Endothelial cell of umbilical vein (primary cell): ENCODE data around the gene KSR1. TPM values are rescaled to one million over a fixed set of nuclear protein-coding genes. Genes with fewer than 3 reads are reported as not detected.

ENCODE experiments used
- BruUV-seq: library from RNA; stranded (reverse); fragments of 400-500 nt; replicated peaks from 2 replicates; lab custom pipeline; 2021; lab: Mats Ljungman, UMichigan
- CTCF ChIA-PET: fragments of 300-600, 350-600 bp; sonication (Branson Sonifier 250); formaldehyde crosslinking; loops from one replicate; lab custom pipeline; 2021; ENCODE audit warnings: antibody characterized with exemption, inconsistent platforms; lab: Charles Lee
- POLR2A ChIA-PET: fragments of 300-600, 350-600 bp; sonication (Branson Sonifier 250); formaldehyde crosslinking; loops from one replicate; lab custom pipeline; 2021; ENCODE audit warnings: antibody characterized with exemption, inconsistent platforms; lab: Charles Lee
- DNase-seq: peaks from one replicate; pipeline ENCODE4 v3.0.0-alpha.2; 2011; ENCODE audit warnings: low read depth, low spot score
- FAIRE-seq: peaks from 2 replicates; lab custom pipeline; 2011; peaks lifted over from hg19 to GRCh38; lab: Jason Lieb, UNC
- H2AFZ ChIP-seq: 2 replicates; pipeline ENCODE4 v1.6.0; 2012; ENCODE audit warnings: low read depth, low read length, control low read depth, inconsistent platforms
- H3K27ac ChIP-seq: 2 replicates; pipeline ENCODE4 v1.5.1; 2011; ENCODE audit warnings: low read depth, mild to moderate bottlenecking, control low read depth, low read length, moderate library complexity; ENCODE audit not compliant: insufficient read depth
- H3K27me3 ChIP-seq, 2 experiments: 2 replicates each; pipeline versions ENCODE4 v1.6.0 to v1.6.1; 2011; ENCODE audit warnings: low read length in 2 of 2, mixed read lengths in 1 of 2; ENCODE audit not compliant: control insufficient read depth in 2 of 2, insufficient read depth in 2 of 2
- H3K36me3 ChIP-seq, 2 experiments: 2 replicates in 1 of 2; 3 replicates in 1 of 2; pipeline ENCODE4 v1.5.1; 2011; ENCODE audit warnings: low read length in 2 of 2, mild to moderate bottlenecking in 1 of 2, moderate library complexity in 1 of 2; ENCODE audit not compliant: control insufficient read depth in 2 of 2, insufficient read depth in 2 of 2; ENCODE audit errors: extremely low read depth in 1 of 2
- H3K4me1 ChIP-seq: 3 replicates; pipeline ENCODE4 v1.5.1; 2011; ENCODE audit warnings: mild to moderate bottlenecking, low read length; ENCODE audit not compliant: control insufficient read depth, insufficient read depth; ENCODE audit errors: extremely low read depth
- H3K4me2 ChIP-seq: 2 replicates; pipeline ENCODE4 v1.6.1; 2011; ENCODE audit warnings: low read length, control low read depth, mixed read lengths; ENCODE audit not compliant: insufficient read depth
- H3K4me3 ChIP-seq, 3 experiments: fragments of 200-600 bp in 1 of 3; sonication (generic), shearing (Covaris generic) in 1 of 3; replicated peaks in 1 of 3; 2 replicates each; pipeline ENCODE4 v1.5.1; 2011 to 2016; ENCODE audit warnings: control low read depth in 3 of 3, low read length in 3 of 3, mild to moderate bottlenecking in 2 of 3, inconsistent platforms in 1 of 3, low read depth in 1 of 3, moderate library complexity in 1 of 3; ENCODE audit not compliant: insufficient read depth in 1 of 3
- H3K79me2 ChIP-seq: 2 replicates; pipeline ENCODE4 v1.6.0; 2012; ENCODE audit warnings: low read length, inconsistent platforms; ENCODE audit not compliant: control insufficient read depth, insufficient read depth
- H3K9ac ChIP-seq: replicated peaks from 2 replicates; pipeline ENCODE3; 2011; ENCODE audit warnings: low read length, control low read depth; ENCODE audit not compliant: insufficient read depth; ENCODE audit errors: extremely low read depth
- H3K9me1 ChIP-seq: replicated peaks from 3 replicates; pipeline ENCODE4 v1.6.0; 2011; ENCODE audit warnings: mild to moderate bottlenecking, low read length; ENCODE audit not compliant: control insufficient read depth, insufficient read depth; ENCODE audit errors: extremely low read depth
- H3K9me3 ChIP-seq: replicated peaks from 2 replicates; pipeline ENCODE4 v1.5.1; 2012; ENCODE audit warnings: low read length, inconsistent platforms; ENCODE audit not compliant: control insufficient read depth, insufficient read depth
- H4K20me1 ChIP-seq: replicated peaks from 2 replicates; pipeline ENCODE3; 2011; ENCODE audit warnings: mild to moderate bottlenecking, low read length; ENCODE audit not compliant: control insufficient read depth, insufficient read depth; ENCODE audit errors: extremely low read depth
- CTCF ChIP-seq, 2 donors: IDR thresholded peaks; 1 replicate in 1 of 2; 2 replicates in 1 of 2; pipeline ENCODE4 v1.5.1; 2011; ENCODE audit warnings: low read length in 2 of 2, mild to moderate bottlenecking in 2 of 2, moderate library complexity in 2 of 2, control low read depth in 1 of 2, inconsistent platforms in 1 of 2, low read depth in 1 of 2; ENCODE audit not compliant: insufficient read depth in 1 of 2; ENCODE audit errors: extremely low read depth in 1 of 2
- EZH2 ChIP-seq: IDR thresholded peaks from 2 replicates; pipeline ENCODE4 v1.6.1; 2012; ENCODE audit warnings: borderline replicate concordance, low read depth, mild to moderate bottlenecking, moderate library complexity, low read length, inconsistent platforms; ENCODE audit not compliant: severe bottlenecking
- FOS ChIP-seq: IDR thresholded peaks from 2 replicates; pipeline ENCODE4 v1.6.1; 2011; ENCODE audit warnings: mild to moderate bottlenecking, low read length, moderate library complexity, borderline replicate concordance; ENCODE audit not compliant: insufficient read depth
- GATA2 ChIP-seq: IDR thresholded peaks from 2 replicates; pipeline ENCODE4 v1.7.0; 2011; ENCODE audit warnings: low read depth, mild to moderate bottlenecking, moderate library complexity, mixed read lengths, low read length; ENCODE audit not compliant: insufficient read length, insufficient read depth
- JUN ChIP-seq: IDR thresholded peaks from 2 replicates; pipeline ENCODE4 v1.6.1; 2011; ENCODE audit warnings: borderline replicate concordance, low read depth; ENCODE audit not compliant: insufficient read length, insufficient read depth
- MAX ChIP-seq: IDR thresholded peaks from 2 replicates; pipeline ENCODE4 v1.6.1; 2011; ENCODE audit not compliant: insufficient read depth, insufficient read length
- MYC ChIP-seq: IDR thresholded peaks from one replicate; pipeline ENCODE4 v1.6.1; 2011; ENCODE audit warnings: mild to moderate bottlenecking, low read depth, low read length
- POLR2A ChIP-seq: IDR thresholded peaks from 2 replicates; pipeline ENCODE4 v1.6.1; 2012; ENCODE audit warnings: low read depth, mild to moderate bottlenecking, control low read depth, low read length
- dilution Hi-C: fragments of 300-500 bp; cut with MboI; formaldehyde crosslinking; loops from one replicate; pipeline ENCODE4 v1.15.0; 2019; ENCODE audit warnings: low sequenced_read_pairs; ENCODE audit not compliant: extremely low pct_ligation_motif_present
- intact Hi-C: fragments of 100-400 bp; cut with micrococcal nuclease; formaldehyde crosslinking; loops from one replicate; pipeline ENCODE4 v1.10.0; 2022
- polyA plus RNA-seq, 4 experiments: library from polyadenylated mRNA; depleted of rRNA in 3 of 4; stranded (reverse) in 3 of 4; unstranded in 1 of 4; fragments of >200 nt; gene quantifications; 2 replicates each; pipeline versions ENCODE4 v1.2.1 to v1.2.3, GENCODE V29; 2011 to 2012; ENCODE audit warnings: missing spikeins in 1 of 4
- total RNA-seq: library from RNA; stranded (reverse); gene quantifications from 2 replicates; pipeline ENCODE4 v1.2.3, GENCODE V29; 2021

The KSR1 gene
- total and polyA plus RNA-seq, 2 donors (not counting 3 experiments of a cell fraction or from before 2014, with no cell fraction given) = 35.4 to 80.2 TPM

- H3K9me3 ChIP-seq = no peaks in the 10 kb centered on the region
- H3K27ac ChIP-seq = no peak overlapping the region
- no peaks in the 10 kb centered on the region for H3K9me1 ChIP-seq
- H3K4me2 ChIP-seq = peak overlapping the region; percentile 49
- ChIA-PET POLR2A (no interaction called here), CTCF (interaction anchor here (0.5 to 4.4 kb wide), 8 partner anchors 9 to 230 kb away, joined by 3 to 24 read pairs (median 4); partner anchors contain the start of gene KSR1)
- H3K9ac ChIP-seq = no peak overlapping the region
- FAIRE-seq (no peak), DNase-seq (no peak)
- H3K27me3 ChIP-seq = no peaks in the 10 kb centered on the region
- no peak for TF ChIP-seq MAX
- TF ChIP-seq FOS = no peak
- TF ChIP-seq GATA2 = no peak
- TF ChIP-seq EZH2 = no peak
- no peaks in the 10 kb centered on the region for H4K20me1 ChIP-seq
- no peak overlapping the region for H3K4me3 ChIP-seq
- dilution Hi-C loops (no loop called here), intact Hi-C loops (no loop called here)
- no TSS peak for BruUV-seq
- H3K36me3 ChIP-seq = no peaks in the 10 kb centered on the region
- H3K79me2 ChIP-seq = peaks cover 59% of the 10 kb centered on the region
- peaks cover 11% of the 10 kb centered on the region for H3K4me1 ChIP-seq
- no peak overlapping the region for H2AFZ ChIP-seq
These were observed 10.6 kb downstream of the KSR1 start for GRCh38 chr17:27466743-27467375.

- Histone ChIP-seq H3K27ac (no peak overlapping the region), H3K4me2 (no peak overlapping the region), H4K20me1 (no peaks in the 10 kb centered on the region), H3K4me3 (no peak overlapping the region), H3K9me3 (no peaks in the 10 kb centered on the region), H3K79me2 (peaks cover 55% of the 10 kb centered on the region), H3K9ac (no peak overlapping the region), H2AFZ (no peak overlapping the region), H3K9me1 (no peaks in the 10 kb centered on the region), H3K4me1 (peaks cover 23% of the 10 kb centered on the region), H3K36me3 (no peaks in the 10 kb centered on the region), H3K27me3 (no peaks in the 10 kb centered on the region)
- no TSS peak for BruUV-seq
- intact Hi-C loops (no loop called here), dilution Hi-C loops (no loop called here)
- FAIRE-seq (no peak), DNase-seq (no peak)
- TF ChIP-seq JUN (no peak), MAX (no peak), POLR2A (no peak), MYC (no peak), FOS (no peak), CTCF (IDR thresholded peaks at IDR 0.05; ENCODE audit: extremely low read depth in 1 of 2, insufficient read depth in 1 of 2, low read depth in 1 of 2, low read length in 2 of 2) (no peak)
- ChIA-PET POLR2A (no interaction called here), CTCF (interaction anchor here (1.3 to 4.4 kb wide), 2 partner anchors 8 to 130 kb away, joined by 3 to 24 read pairs; no protein-coding TSS in a partner anchor)
These were observed 13.0 kb downstream of the KSR1 start for GRCh38 chr17:27469256-27469655.
